Activated naive CD8-positive, alpha-beta T cell treated with anti-CD3 and anti-CD28 coated beads, Interleukin-2, amount 10 ng/mL, durations not matched to agents 7 days and 5 days (primary cell): ENCODE measurements around the gene RUFY4. TPM values are rescaled to one million over a fixed set of nuclear protein-coding genes. Genes with fewer than 3 reads are reported as not detected.

ENCODE experiments used
- ATAC-seq: fragments of 150-1000 bp; cut with Tn5 transposase; one replicate; pipeline ENCODE4 v1.10.0; 2021; ENCODE audit warnings: low read depth, moderate library complexity
- POLR2A ChIA-PET: fragments of 350-600 bp; sonication (Branson Sonifier 250); formaldehyde crosslinking; loops from one replicate; lab custom pipeline; 2021; ENCODE audit warnings: antibody characterized with exemption; lab: Charles Lee
- DNase-seq: peaks from one replicate; pipeline ENCODE4 v3.0.0; 2021
- H3K27ac Mint-ChIP-seq: one replicate; pipeline ENCODE4 v1.8.0; 2022; ENCODE audit warnings: mild to moderate bottlenecking, mixed read lengths
- H3K27me3 Mint-ChIP-seq: one replicate; pipeline ENCODE4 v1.8.0; 2022; ENCODE audit warnings: mild to moderate bottlenecking, moderate library complexity, mixed read lengths
- H3K36me3 Mint-ChIP-seq: one replicate; pipeline ENCODE4 v1.8.0; 2021; ENCODE audit warnings: mild to moderate bottlenecking, mixed read lengths
- H3K4me1 Mint-ChIP-seq: one replicate; pipeline ENCODE4 v1.8.0; 2021; ENCODE audit warnings: mixed read lengths
- H3K4me3 Mint-ChIP-seq: one replicate; pipeline ENCODE4 v1.8.0; 2022; ENCODE audit warnings: mild to moderate bottlenecking, moderate library complexity, mixed read lengths
- H3K9me3 Mint-ChIP-seq: one replicate; pipeline ENCODE4 v1.8.0; 2021; ENCODE audit warnings: mixed read lengths
- total RNA-seq, 2 experiments: library from RNA; stranded (reverse); gene quantifications; one replicate each; pipeline ENCODE4 v1.2.3, GENCODE V29; 2021

The RUFY4 gene
- total RNA-seq, 2 experiments from 2014 or later = 3.0 to 4.9 TPM

DNA sequence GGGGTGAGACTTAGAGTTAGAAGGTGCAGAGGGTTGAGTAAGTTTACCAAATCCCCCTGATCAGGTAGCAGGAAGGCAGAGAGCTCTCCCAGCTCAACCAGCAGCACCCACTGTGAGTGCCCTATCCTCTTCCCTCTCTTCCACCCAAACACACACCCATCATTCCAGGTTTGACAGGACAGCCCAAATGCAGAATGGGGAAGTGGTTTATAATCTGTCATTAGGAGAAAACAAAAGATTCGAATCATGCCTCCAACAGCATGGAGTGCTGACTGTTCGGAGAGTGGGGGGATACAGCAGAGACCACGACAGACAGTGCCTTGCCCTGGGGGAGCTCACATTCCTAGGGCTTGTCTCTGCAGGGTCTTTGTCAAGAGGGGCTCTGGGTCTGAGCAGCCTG lies 68.5 kb downstream of the RUFY4 start:
- H3K36me3 Mint-ChIP-seq = no peaks in the 10 kb centered on the region
- H3K27me3 Mint-ChIP-seq = peaks cover 31% of the 10 kb centered on the region
- peaks cover 4% of the 10 kb centered on the region for H3K4me1 Mint-ChIP-seq
- no peaks in the 10 kb centered on the region for H3K9me3 Mint-ChIP-seq
- H3K4me3 Mint-ChIP-seq = no peak overlapping the region
- ATAC-seq (no peak), DNase-seq (no peak)
- POLR2A ChIA-PET = no interaction called here
- H3K27ac Mint-ChIP-seq = no peak overlapping the region

GRCh38 chr2:218138047-218138446 lies 69.0 kb downstream of the RUFY4 start:
- Mint-ChIP-seq H3K27me3 (peaks cover 31% of the 10 kb centered on the region), H3K9me3 (no peaks in the 10 kb centered on the region), H3K27ac (no peak overlapping the region), H3K36me3 (no peaks in the 10 kb centered on the region), H3K4me1 (peaks cover 4% of the 10 kb centered on the region), H3K4me3 (no peak overlapping the region)
- DNase-seq = no peak
- POLR2A ChIA-PET = no interaction called here
- ATAC-seq = no peak

Other genes with a start within 250 kb of the RUFY4 start
- 10 to 100 TPM; 15.1 to 21.2 TPM for gene TNS1, start 66.3 kb upstream of the RUFY4 start, total RNA-seq
- gene CXCR2, start 56.8 kb downstream of the RUFY4 start, total RNA-seq = under 1 TPM; 0.28 to 0.57 TPM
- gene CXCR1, start 97.7 kb downstream of the RUFY4 start, total RNA-seq = under 1 TPM; 0.14 to 0.19 TPM
- 100 to 1,000 TPM; 707 to 735 TPM for gene ARPC2, start 147.9 kb downstream of the RUFY4 start, total RNA-seq
- gene GPBAR1, start 191.8 kb downstream of the RUFY4 start, total RNA-seq = under 1 TPM; 0.71 to 0.72 TPM
- gene AAMP, start 200.9 kb downstream of the RUFY4 start, total RNA-seq = 10 to 100 TPM; 45.2 to 51.7 TPM
- 10 to 100 TPM; 33.9 to 36.3 TPM for gene PNKD, start 201.3 kb downstream of the RUFY4 start, total RNA-seq
- gene TMBIM1, start 223.2 kb downstream of the RUFY4 start, total RNA-seq = 10 to 100 TPM; 61.0 to 71.5 TPM